HL-60 (cell line): ENCODE results near the gene SKIC8.

Experiments used
- DNase-seq, 2 experiments: peaks; one replicate each; pipeline ENCODE4 v3.0.0-alpha.2; 2010 to 2020; ENCODE audit warnings: low read depth in 1 of 2, low spot score in 1 of 2
- H3K27ac ChIP-seq: fragments of 250-450 bp; sonication (Bioruptor Pico); replicated peaks from 2 replicates; pipeline ENCODE4 v1.5.1; 2020; ENCODE audit warnings: mild to moderate bottlenecking, moderate library complexity
- H3K27me3 ChIP-seq: fragments of 250-450 bp; sonication (Bioruptor Pico); 2 replicates; pipeline ENCODE4 v1.5.1; 2021; ENCODE audit warnings: mild to moderate bottlenecking, moderate library complexity; ENCODE audit not compliant: insufficient read depth, poor library complexity, severe bottlenecking
- H3K4me3 ChIP-seq: replicated peaks from 2 replicates; pipeline ENCODE4 v1.5.1; 2011; ENCODE audit warnings: mild to moderate bottlenecking, control low read depth, low read length; ENCODE audit not compliant: insufficient read depth
- CTCF ChIP-seq: IDR thresholded peaks from one replicate; pipeline ENCODE4 v1.5.1; 2011; ENCODE audit warnings: low read length, control low read depth, inconsistent platforms; ENCODE audit not compliant: insufficient read depth
- GABPA ChIP-seq: IDR thresholded peaks from 2 replicates; pipeline ENCODE4 v1.6.1; 2012; ENCODE audit warnings: low read depth
- POLR2AphosphoS5 ChIP-seq: IDR thresholded peaks from 2 replicates; pipeline ENCODE4 v1.6.1; 2012; ENCODE audit warnings: low read depth
- REST ChIP-seq: IDR thresholded peaks from 2 replicates; pipeline ENCODE4 v1.6.1; 2012; ENCODE audit warnings: low read depth; ENCODE audit not compliant: insufficient replicate concordance
- SPI1 ChIP-seq: IDR thresholded peaks from 2 replicates; pipeline ENCODE4 v1.6.1; 2012; ENCODE audit warnings: low read depth, mild to moderate bottlenecking, borderline replicate concordance

Gene SKIC8

DNA sequence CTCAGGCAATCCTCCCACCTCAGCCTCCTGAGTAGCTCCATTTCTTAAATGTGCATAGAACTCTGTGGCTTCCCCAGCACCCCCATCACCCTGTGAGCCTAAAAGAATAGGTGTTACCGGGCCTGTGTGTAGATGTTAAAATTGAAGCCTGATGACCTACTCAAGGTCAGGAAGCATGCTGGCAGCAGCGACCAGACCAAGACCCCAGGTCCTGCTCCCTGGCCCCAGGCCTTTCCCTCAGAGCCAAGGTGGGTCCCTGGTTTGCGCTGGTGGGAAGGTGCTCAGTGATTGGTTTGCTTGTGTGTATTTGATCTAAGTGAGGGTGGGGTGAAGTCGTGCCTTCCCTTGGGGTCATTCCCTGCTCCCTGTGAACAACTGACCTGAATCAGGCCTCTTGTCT is 22.4 kb upstream of the SKIC8 start:
- TF ChIP-seq REST (no peak), SPI1 (no peak), POLR2AphosphoS5 (no peak), GABPA (no peak), CTCF (no peak)
- no peak for DNase-seq
- Histone ChIP-seq H3K27ac (no peak overlapping the region), H3K27me3 (no peaks in the 10 kb centered on the region), H3K4me3 (no peak overlapping the region)

- DNase-seq: no peak
- no peak overlapping the region for H3K4me3 ChIP-seq
- H3K27ac ChIP-seq: no peak overlapping the region
- TF ChIP-seq POLR2AphosphoS5: no peak
- no peak for TF ChIP-seq GABPA
- TF ChIP-seq SPI1: no peak
- TF ChIP-seq REST: no peak
- no peak for TF ChIP-seq CTCF
- no peaks in the 10 kb centered on the region for H3K27me3 ChIP-seq
These were observed 21.7 kb upstream of the SKIC8 start for GRCh38 chr15:78321041-78321570.

DNA sequence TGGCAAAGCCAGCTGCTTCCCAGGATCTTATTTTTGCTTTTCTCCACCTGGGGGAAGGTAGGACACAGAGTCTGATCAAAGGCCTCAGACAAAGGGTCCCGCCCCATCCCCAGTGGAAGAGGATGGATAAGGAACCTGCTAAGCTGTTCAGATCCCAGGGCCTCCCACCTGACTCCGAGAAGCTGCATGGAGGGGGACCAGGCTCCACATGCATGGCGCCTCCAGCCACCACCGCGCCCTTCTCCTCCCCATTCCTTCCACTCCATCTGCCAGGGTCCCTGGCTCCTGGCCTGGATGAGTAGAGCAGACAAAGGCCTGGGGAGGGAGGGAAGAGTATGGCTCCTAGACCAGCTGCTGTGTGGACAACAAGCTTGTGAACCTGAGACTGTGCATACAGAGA is 20.8 kb upstream of the SKIC8 start:
- DNase-seq: no peak
- Histone ChIP-seq H3K27ac (no peak overlapping the region), H3K27me3 (no peaks in the 10 kb centered on the region), H3K4me3 (no peak overlapping the region)
- TF ChIP-seq CTCF (no peak), SPI1 (no peak), REST (no peak), GABPA (no peak), POLR2AphosphoS5 (no peak)
